HepG2 (cell line): ENCODE results near the gene LUC7L. TPM values are rescaled to one million over a fixed set of nuclear protein-coding genes. Genes with fewer than 3 reads are reported as not detected.

Source experiments
- AHR ChIP-seq: IDR thresholded peaks from 2 replicates; pipeline ENCODE4 v1.6.1; 2018; ENCODE audit warnings: missing genetic modification reagents, missing compliant biosample characterization
- GABPB1 ChIP-seq: IDR thresholded peaks from 2 replicates; pipeline ENCODE4 v1.6.1; 2016; ENCODE audit warnings: mild to moderate bottlenecking, missing genetic modification reagents, moderate library complexity, missing compliant biosample characterization
- GATA4 ChIP-seq: sonication (generic); IDR thresholded peaks from 2 replicates; pipeline ENCODE4 v1.6.1; 2016; ENCODE audit warnings: antibody characterized with exemption, low read depth, borderline replicate concordance
- GRHL1 ChIP-seq: sonication (generic); formaldehyde crosslinking; conservative IDR thresholded peaks from 2 replicates; pipeline ENCODE4 v1.8.0; 2022; ENCODE audit warnings: missing genetic modification reagents
- HNF4G ChIP-seq, 2 experiments: sonication (generic) in 1 of 2; formaldehyde crosslinking in 1 of 2; IDR thresholded peaks; 2 replicates each; pipeline versions ENCODE4 v1.4.0 to v1.6.1; 2011 to 2020; ENCODE audit warnings: borderline replicate concordance in 2 of 2, low read depth in 2 of 2, mild to moderate bottlenecking in 2 of 2, low read length in 1 of 2, missing genetic modification reagents in 1 of 2, moderate library complexity in 1 of 2
- NAIF1 ChIP-seq: sonication (generic); formaldehyde crosslinking; IDR thresholded peaks from 2 replicates; pipeline ENCODE4 v1.5.0; 2020; ENCODE audit warnings: mild to moderate bottlenecking, missing genetic modification reagents, borderline replicate concordance
- NCOA5 ChIP-seq: sonication (generic); formaldehyde crosslinking; IDR thresholded peaks from 2 replicates; pipeline ENCODE4 v1.4.0; 2020; ENCODE audit warnings: missing genetic modification reagents
- RAD51 ChIP-seq: fragments of 450-650 bp; IDR thresholded peaks from 2 replicates; pipeline ENCODE4 v1.6.1; 2016; ENCODE audit warnings: borderline replicate concordance
- SAFB2 ChIP-seq: sonication (generic); formaldehyde crosslinking; IDR thresholded peaks from 2 replicates; pipeline ENCODE4 v1.5.1; 2020; ENCODE audit warnings: missing genetic modification reagents, low read depth, mild to moderate bottlenecking, borderline replicate concordance
- SALL2 ChIP-seq: sonication (generic); formaldehyde crosslinking; IDR thresholded peaks from 2 replicates; pipeline ENCODE4 v1.8.1; 2023; ENCODE audit warnings: mild to moderate bottlenecking, missing genetic modification reagents, inconsistent platforms
- TFAP4 ChIP-seq: sonication (generic); IDR thresholded peaks from 2 replicates; pipeline ENCODE4 v1.6.1; 2016; ENCODE audit warnings: low read depth, borderline replicate concordance
- ZNF550 ChIP-seq: sonication (generic); formaldehyde crosslinking; IDR thresholded peaks from 2 replicates; pipeline ENCODE4 v1.4.0; 2020; ENCODE audit warnings: mild to moderate bottlenecking, missing genetic modification reagents, borderline replicate concordance
- ZNF569 ChIP-seq: sonication (generic); formaldehyde crosslinking; IDR thresholded peaks from 2 replicates; pipeline ENCODE4 v1.5.0; 2020; ENCODE audit warnings: mild to moderate bottlenecking, missing genetic modification reagents, moderate library complexity, borderline replicate concordance
- ZNF619 ChIP-seq: sonication (generic); formaldehyde crosslinking; IDR thresholded peaks from 2 replicates; pipeline ENCODE4 v1.4.0; 2020; ENCODE audit warnings: mild to moderate bottlenecking, missing genetic modification reagents
- ZNF776 ChIP-seq: sonication (generic); formaldehyde crosslinking; IDR thresholded peaks from 2 replicates; pipeline ENCODE4 v1.4.0; 2020; ENCODE audit warnings: mild to moderate bottlenecking, missing genetic modification reagents
- polyA plus RNA-seq, 8 experiments: library from polyadenylated mRNA; depleted of rRNA in 3 of 8; stranded (reverse) in 7 of 8; unstranded in 1 of 8; fragments of >200 nt; fragmentation: Illumina TruSeq in 4 of 8; extraction: Trizol in 4 of 8; gene quantifications; 2 replicates each; pipeline versions ENCODE4 v1.2.1 to v1.2.3, GENCODE V29; 2011 to 2016; ENCODE audit warnings: low read depth in 4 of 8, missing spikeins in 1 of 8, mixed read lengths in 1 of 8; ENCODE audit not compliant: insufficient read depth in 1 of 8
- total RNA-seq, 5 experiments: library from RNA; depleted of rRNA; stranded (reverse); fragments of >200 nt; fragmentation: Illumina TruSeq; extraction: Trizol; gene quantifications; 2 replicates each; pipeline ENCODE4 v1.2.3, GENCODE V29; 2016; ENCODE audit warnings: low read depth in 1 of 5
- TF ChIP-seq, protein P1 (sequence below): sonication (generic); formaldehyde crosslinking; IDR thresholded peaks from 2 replicates; pipeline ENCODE4 v1.5.0; 2020; ENCODE audit warnings: missing genetic modification reagents
- TF ChIP-seq, protein P2 (sequence below): sonication (generic); formaldehyde crosslinking; IDR thresholded peaks from 2 replicates; pipeline ENCODE4 v1.5.0; 2020; ENCODE audit warnings: missing genetic modification reagents
- TF ChIP-seq, protein P3 (sequence below): sonication (generic); formaldehyde crosslinking; IDR thresholded peaks from 2 replicates; pipeline ENCODE4 v1.8.1; 2022; ENCODE audit warnings: mild to moderate bottlenecking, missing genetic modification reagents

Gene LUC7L
- total and polyA plus RNA-seq, 2 of the 13 experiments (the other 11 are each of a cell fraction or from before 2014, with no cell fraction given): 48.7 to 56.9 TPM

- TF ChIP-seq SAFB2 (CRISPR knock-in tag): peak; percentile 81; the same call in 1 of the 2 replicates
- TF ChIP-seq, protein P1, sequence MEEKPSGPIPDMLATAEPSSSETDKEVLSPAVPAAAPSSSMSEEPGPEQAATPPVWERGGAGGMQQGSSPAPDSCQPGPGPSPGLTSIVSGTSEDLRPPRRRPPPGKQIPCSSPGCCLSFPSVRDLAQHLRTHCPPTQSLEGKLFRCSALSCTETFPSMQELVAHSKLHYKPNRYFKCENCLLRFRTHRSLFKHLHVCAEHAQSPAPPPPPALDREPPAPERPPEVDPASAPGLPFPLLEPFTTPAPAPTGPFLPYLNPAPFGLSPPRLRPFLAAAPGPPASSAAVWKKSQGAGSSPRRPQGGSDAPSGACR (CRISPR knock-in tag): peak; percentile 67; the same call in 1 of the 2 replicates
- TF ChIP-seq GATA4: no peak
- TF ChIP-seq RAD51: no peak
- TF ChIP-seq AHR: peak; percentile 29; the same call in 1 of the 2 replicates
- TF ChIP-seq HNF4G (IDR thresholded peaks at IDR 0.05; ENCODE audit: borderline replicate concordance, low read depth, low read length): no peak
- TF ChIP-seq HNF4G (CRISPR knock-in tag; IDR thresholded peaks at IDR 0.05; ENCODE audit: borderline replicate concordance, low read depth): 0 out of 2 replicates have a peak, but pooled peaks have one; percentile 24
- no peak for TF ChIP-seq ZNF569 (CRISPR knock-in tag)
- TF ChIP-seq GRHL1 (CRISPR knock-in tag): no peak
- no peak; the same call in 1 of the 2 replicates for TF ChIP-seq SALL2
- TF ChIP-seq NAIF1 (CRISPR knock-in tag): 0 out of 2 replicates have a peak, but pooled peaks have one; percentile 22
- TF ChIP-seq ZNF776 (CRISPR knock-in tag): peak; percentile 23; the same call in 1 of the 2 replicates
- TF ChIP-seq, protein P2, sequence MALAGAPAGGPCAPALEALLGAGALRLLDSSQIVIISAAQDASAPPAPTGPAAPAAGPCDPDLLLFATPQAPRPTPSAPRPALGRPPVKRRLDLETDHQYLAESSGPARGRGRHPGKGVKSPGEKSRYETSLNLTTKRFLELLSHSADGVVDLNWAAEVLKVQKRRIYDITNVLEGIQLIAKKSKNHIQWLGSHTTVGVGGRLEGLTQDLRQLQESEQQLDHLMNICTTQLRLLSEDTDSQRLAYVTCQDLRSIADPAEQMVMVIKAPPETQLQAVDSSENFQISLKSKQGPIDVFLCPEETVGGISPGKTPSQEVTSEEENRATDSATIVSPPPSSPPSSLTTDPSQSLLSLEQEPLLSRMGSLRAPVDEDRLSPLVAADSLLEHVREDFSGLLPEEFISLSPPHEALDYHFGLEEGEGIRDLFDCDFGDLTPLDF: no peak
- TF ChIP-seq GABPB1 (CRISPR knock-in tag): peak; percentile 94
- peak; percentile 62; the same call in 1 of the 2 replicates for TF ChIP-seq TFAP4
- TF ChIP-seq ZNF550 (CRISPR knock-in tag): no peak
- peak; percentile 80; the same call in 1 of the 2 replicates for TF ChIP-seq ZNF619 (CRISPR knock-in tag)
- TF ChIP-seq, protein P3, sequence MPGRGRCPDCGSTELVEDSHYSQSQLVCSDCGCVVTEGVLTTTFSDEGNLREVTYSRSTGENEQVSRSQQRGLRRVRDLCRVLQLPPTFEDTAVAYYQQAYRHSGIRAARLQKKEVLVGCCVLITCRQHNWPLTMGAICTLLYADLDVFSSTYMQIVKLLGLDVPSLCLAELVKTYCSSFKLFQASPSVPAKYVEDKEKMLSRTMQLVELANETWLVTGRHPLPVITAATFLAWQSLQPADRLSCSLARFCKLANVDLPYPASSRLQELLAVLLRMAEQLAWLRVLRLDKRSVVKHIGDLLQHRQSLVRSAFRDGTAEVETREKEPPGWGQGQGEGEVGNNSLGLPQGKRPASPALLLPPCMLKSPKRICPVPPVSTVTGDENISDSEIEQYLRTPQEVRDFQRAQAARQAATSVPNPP (CRISPR knock-in tag): no peak
- TF ChIP-seq NCOA5 (CRISPR knock-in tag): no peak
These were observed 5.4 kb upstream of the LUC7L start, which contains the start of gene FAM234A (continued) for GRCh38 chr16:234468-235305.
